SK-N-DZ (cell line): Measurements from ENCODE around the gene RNASE8.

Experiments used
- DNase-seq: peaks from one replicate; pipeline ENCODE4 v3.0.0-alpha.2; 2015; ENCODE audit warnings: low spot score

Gene RNASE8

GRCh38 chr14:21072781-21073339 is 15.2 kb downstream of the RNASE8 start:
- DNase-seq, result no peak

- no peak for DNase-seq
Observed at GRCh38 chr14:21073921-21074320, 16.3 kb downstream of the RNASE8 start.

- no peak for DNase-seq
Observed at GRCh38 chr14:21074398-21075272, 17.0 kb downstream of the RNASE8 start.

- DNase-seq, result no peak
Observed at GRCh38 chr14:21075719-21076437, 18.3 kb downstream of the RNASE8 start.

- DNase-seq, result no peak
Observed at GRCh38 chr14:21077672-21078071, 20.1 kb downstream of the RNASE8 start.

GRCh38 chr14:21078287-21078686 is 20.7 kb downstream of the RNASE8 start:
- DNase-seq, result no peak

GRCh38 chr14:21078726-21079125 is 21.1 kb downstream of the RNASE8 start:
- DNase-seq, result no peak

- DNase-seq, result no peak
Observed at GRCh38 chr14:21081521-21082142, 24.0 kb downstream of the RNASE8 start.

- no peak for DNase-seq
Observed at GRCh38 chr14:21083565-21084325, 26.1 kb downstream of the RNASE8 start.

- DNase-seq, result no peak
Observed at GRCh38 chr14:21084396-21084795, 26.8 kb downstream of the RNASE8 start.

GRCh38 chr14:21084998-21085853 is 27.6 kb downstream of the RNASE8 start:
- no peak for DNase-seq

GRCh38 chr14:21086908-21087293 is 29.3 kb downstream of the RNASE8 start:
- DNase-seq, result no peak

- peak; percentile 60 for DNase-seq
Observed at GRCh38 chr14:21087294-21088091, 29.9 kb downstream of the RNASE8 start.

- no peak for DNase-seq
Observed at GRCh38 chr14:21088687-21089086, 31.1 kb downstream of the RNASE8 start.

- no peak for DNase-seq
Observed at GRCh38 chr14:21089271-21089670, 31.6 kb downstream of the RNASE8 start.

GRCh38 chr14:21089877-21090193 is 32.2 kb downstream of the RNASE8 start:
- no peak for DNase-seq

GRCh38 chr14:21090194-21090939 is 32.7 kb downstream of the RNASE8 start:
- no peak for DNase-seq

GRCh38 chr14:21090940-21091663 is 33.5 kb downstream of the RNASE8 start:
- DNase-seq, result no peak
